Heart right ventricle (tissue), 16 donors: ENCODE results near the gene EDEM2. TPM values are rescaled to one million over a fixed set of nuclear protein-coding genes. Genes with fewer than 3 reads are reported as not detected.
"Not testable (repeated sequence)": the region's sequence is repeated elsewhere in the genome, so short reads cannot be mapped to it uniquely, and the experiment has no call there.

ENCODE experiments used
- ATAC-seq, 8 donors: fragments of 200-7000 bp; cut with Tn5 transposase; one replicate each; pipeline ENCODE4 v1.9.1; 2020; ENCODE audit warnings: mild to moderate bottlenecking in 8 of 8, moderate library complexity in 8 of 8, moderate number of reproducible peaks in 1 of 8
- DNase-seq, 2 donors: peaks; one replicate each; pipeline ENCODE4 v3.0.0-alpha.2; 2020
- H3K27ac ChIP-seq, 10 donors: fragments of 200-600 bp; sonication (generic) in 2 of 10; one replicate each; pipeline versions ENCODE4 v1.5.0 to v1.8.0; 2020 to 2022; ENCODE audit warnings: mild to moderate bottlenecking in 3 of 10
- H3K27me3 ChIP-seq, 7 donors: fragments of 200-600 bp; one replicate each; pipeline ENCODE4 v1.8.0; 2021 to 2022; ENCODE audit warnings: mild to moderate bottlenecking in 2 of 7
- H3K36me3 ChIP-seq, 9 donors: fragments of 200-600 bp; sonication (generic) in 1 of 9; one replicate each; pipeline versions ENCODE4 v1.5.0 to v1.8.0; 2020 to 2022; ENCODE audit warnings: mild to moderate bottlenecking in 2 of 9
- H3K4me1 ChIP-seq, 9 donors: fragments of 200-600 bp; sonication (generic) in 1 of 9; one replicate each; pipeline versions ENCODE4 v1.5.0 to v1.8.0; 2020 to 2022; ENCODE audit warnings: mild to moderate bottlenecking in 4 of 9
- H3K4me3 ChIP-seq, 10 donors: fragments of 200-600 bp; sonication (generic) in 2 of 10; one replicate each; pipeline versions ENCODE4 v1.5.0 to v1.8.0; 2020 to 2022; ENCODE audit warnings: mild to moderate bottlenecking in 7 of 10, moderate library complexity in 2 of 10
- H3K9me3 ChIP-seq, 11 donors: fragments of 200-600 bp in 10 of 11; sonication (generic) in 2 of 11; one replicate each; pipeline versions ENCODE4 v1.5.0 to v1.8.0; 2013 to 2022; ENCODE audit warnings: mild to moderate bottlenecking in 2 of 11, control low read depth in 1 of 11, moderate library complexity in 1 of 11
- WGBS, 2 donors: extraction: QIAGEN DNeasy Blood & Tissue Kit; methylation state at CpG; one replicate each; pipeline ENCODE4 v1.1.7; 2013; ENCODE audit warnings: inconsistent platforms in 1 of 2; 5-methylcytosine and 5-hydroxymethylcytosine counted together
- intact Hi-C, 10 donors: fragments of 100-400 bp; cut with DNase I; formaldehyde crosslinking; loops; one replicate each; pipeline versions ENCODE4 v1.11.1 to v1.14.2; 2022
- polyA plus RNA-seq, 2 donors: library from polyadenylated mRNA; stranded (reverse); fragments of 200-250 nt; gene quantifications; one replicate each; pipeline ENCODE4 v1.2.3, GENCODE V29; 2013
- total RNA-seq, 10 donors: library from RNA; stranded (reverse); fragmentation: NEBNext Ultra II Directional in 3 of 10; extraction: Animal tissue kit (Norgen Biotek cat#: 25700) in 3 of 10; gene quantifications; one replicate each; pipeline versions ENCODE4 v1.2.1 to v1.2.4, GENCODE V29; 2021 to 2023
- TF ChIP-seq, protein P1 (sequence below), 9 donors: fragments of 200-600 bp; sonication (generic) in 2 of 9; IDR thresholded peaks; one replicate each; pipeline versions ENCODE4 v1.5.0 to v1.8.0; 2021 to 2022; ENCODE audit warnings: antibody characterized with exemption in 9 of 9, mild to moderate bottlenecking in 5 of 9, moderate library complexity in 1 of 9
- donor health status: Arrhythmogenic right ventricular cardiomyopathy.
- donor health status: ischemic (EF 13 %, LVEDD 7.1; RV severe dilation, severe dysfunction).
- donor health status: healthy with polysubstance abuse.
- donor health status: DM: no; HTN: yes; CAD: no.
- donor health status: DM: no; HTN: no; CAD: no.
- donor health status: ischemic (EF 25% LVEDD 6.9; RV normal size, moderate dysfunction).
- donor health status: ischemic (EF 25% LVEDD 5.7; RV mildly dilated, moderate dysfunction).
- donor health status: healthy.
- donor health status: DM: yes; HTN: yes; CAD: no.
- donor health status: Ischemic cardiomyopathy.
- donor health status: ischemic (EF 35%, LVEDD 5.7; RV mildly dilated, moderate dysfunction).
- donor health status: nonischemic (EF 11% LVEDD 7.7; RV severe dilation, severe dysfunction).
- donor health status: DM: yes; HTN: yes; CAD: no.
- donor health status: PGD.
- donor health status: ischemic (EF 29% LVEDD 5.4; RV normal size, mild dysfunction).
- donor health status: nonischemic (EF 23%, LVEDD 6.1; RV moderate dilation, normal function).

EDEM2 gene
- total and polyA plus RNA-seq, 12 donors = 6.4 to 26.1 (median 11.0) TPM

DNA sequence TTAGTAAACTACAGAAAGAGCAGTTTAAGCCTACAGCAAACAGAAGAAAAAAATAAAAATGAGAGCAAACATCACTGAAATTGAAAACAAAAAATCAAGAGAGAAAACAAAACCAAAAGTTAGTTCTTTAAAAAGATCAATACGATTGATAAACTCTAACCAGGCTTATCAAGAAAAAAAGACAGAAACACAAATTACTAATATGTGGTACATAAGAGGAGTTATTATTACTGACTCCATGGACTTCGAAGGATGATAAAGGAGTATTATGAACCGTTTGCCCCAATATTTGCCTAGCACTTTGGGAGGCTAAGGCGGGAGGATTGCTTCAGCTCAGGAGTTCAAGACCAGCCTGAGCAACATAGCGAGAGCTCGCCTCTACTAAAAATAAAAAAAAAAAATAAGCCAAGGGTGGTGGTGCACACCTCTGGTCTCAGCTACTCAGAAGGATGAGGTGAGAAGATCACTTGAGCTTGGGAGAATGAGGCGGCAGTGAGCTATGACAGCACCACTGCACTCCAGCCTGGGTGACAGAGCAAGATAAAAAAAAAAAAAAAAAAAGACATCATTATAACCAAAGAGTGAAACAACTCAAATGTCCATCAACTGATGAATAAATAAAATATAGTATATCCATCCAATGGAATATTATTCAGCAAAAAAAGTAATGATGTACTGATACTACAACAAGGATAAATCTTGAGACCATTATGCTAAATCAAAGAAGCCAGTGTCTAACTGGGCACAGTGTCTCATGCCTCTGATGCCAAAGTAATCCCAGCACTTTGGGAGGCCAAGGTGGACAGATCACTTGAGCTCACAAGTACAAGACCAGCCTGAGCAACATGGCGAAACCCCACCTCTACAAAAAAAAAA is 67.4 kb downstream of the EDEM2 start:
- DNase-seq = no peak
- WGBS, 2 donors = 87 to 88% methylated on average over 8 of the region's 8 CpGs
- peak in 2 of 8 donors; percentile 30 to 52 for ATAC-seq
- Histone ChIP-seq H3K27ac (no peak overlapping the region), H3K9me3 (no peaks in the 10 kb centered on the region), H3K4me3 (peak overlapping the region in 1 of 10 donors; percentile 7), H3K36me3 (peaks cover 0 to 47% (median 14%) of the 10 kb centered on the region in 9 donors), H3K4me1 (peaks cover 0 to 50% (median 38%) of the 10 kb centered on the region in 9 donors), H3K27me3 (no peaks in the 10 kb centered on the region)
- TF ChIP-seq, protein P1, sequence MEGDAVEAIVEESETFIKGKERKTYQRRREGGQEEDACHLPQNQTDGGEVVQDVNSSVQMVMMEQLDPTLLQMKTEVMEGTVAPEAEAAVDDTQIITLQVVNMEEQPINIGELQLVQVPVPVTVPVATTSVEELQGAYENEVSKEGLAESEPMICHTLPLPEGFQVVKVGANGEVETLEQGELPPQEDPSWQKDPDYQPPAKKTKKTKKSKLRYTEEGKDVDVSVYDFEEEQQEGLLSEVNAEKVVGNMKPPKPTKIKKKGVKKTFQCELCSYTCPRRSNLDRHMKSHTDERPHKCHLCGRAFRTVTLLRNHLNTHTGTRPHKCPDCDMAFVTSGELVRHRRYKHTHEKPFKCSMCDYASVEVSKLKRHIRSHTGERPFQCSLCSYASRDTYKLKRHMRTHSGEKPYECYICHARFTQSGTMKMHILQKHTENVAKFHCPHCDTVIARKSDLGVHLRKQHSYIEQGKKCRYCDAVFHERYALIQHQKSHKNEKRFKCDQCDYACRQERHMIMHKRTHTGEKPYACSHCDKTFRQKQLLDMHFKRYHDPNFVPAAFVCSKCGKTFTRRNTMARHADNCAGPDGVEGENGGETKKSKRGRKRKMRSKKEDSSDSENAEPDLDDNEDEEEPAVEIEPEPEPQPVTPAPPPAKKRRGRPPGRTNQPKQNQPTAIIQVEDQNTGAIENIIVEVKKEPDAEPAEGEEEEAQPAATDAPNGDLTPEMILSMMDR (IDR thresholded peaks at IDR 0.05) = no peak
- intact Hi-C loops = loop anchor here in 1 of 10 donors (10.0 kb wide), 1 partner anchor 55 kb away; no protein-coding TSS in a partner anchor

DNA sequence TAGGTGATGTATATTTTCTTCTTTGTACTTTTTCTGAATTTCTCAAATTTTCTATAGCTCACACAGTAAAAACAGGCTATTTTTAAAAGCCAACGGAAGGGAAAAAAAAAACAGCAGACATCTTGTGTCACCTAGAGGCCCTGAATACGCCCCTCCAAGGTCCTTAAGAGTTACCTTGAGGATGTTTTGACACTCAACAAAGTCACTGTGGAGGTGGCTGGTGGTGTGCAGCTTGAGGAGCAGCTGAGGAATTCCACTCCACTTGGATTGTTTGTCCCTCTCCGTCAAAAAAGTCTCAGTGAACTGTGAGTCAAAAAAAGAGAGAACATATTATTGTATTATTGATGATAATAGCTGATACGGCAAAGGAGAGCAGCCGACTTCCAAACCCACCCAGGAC is 69.3 kb downstream of the EDEM2 start:
- no peak for DNase-seq
- 98% methylated on average over 5 of the region's 5 CpGs for WGBS, 2 donors
- Histone ChIP-seq H3K4me3 (no peak overlapping the region), H3K9me3 (peaks cover 0 to 2% (median 0%) of the 10 kb centered on the region in 11 donors), H3K27me3 (no peaks in the 10 kb centered on the region), H3K4me1 (peaks cover 0 to 39% (median 34%) of the 10 kb centered on the region in 9 donors), H3K27ac (no peak overlapping the region), H3K36me3 (peaks cover 0 to 47% (median 14%) of the 10 kb centered on the region in 9 donors)
- no peak for ATAC-seq
- intact Hi-C loops = no loop called here
- TF ChIP-seq, protein P1 (IDR thresholded peaks at IDR 0.05) = no peak

DNA sequence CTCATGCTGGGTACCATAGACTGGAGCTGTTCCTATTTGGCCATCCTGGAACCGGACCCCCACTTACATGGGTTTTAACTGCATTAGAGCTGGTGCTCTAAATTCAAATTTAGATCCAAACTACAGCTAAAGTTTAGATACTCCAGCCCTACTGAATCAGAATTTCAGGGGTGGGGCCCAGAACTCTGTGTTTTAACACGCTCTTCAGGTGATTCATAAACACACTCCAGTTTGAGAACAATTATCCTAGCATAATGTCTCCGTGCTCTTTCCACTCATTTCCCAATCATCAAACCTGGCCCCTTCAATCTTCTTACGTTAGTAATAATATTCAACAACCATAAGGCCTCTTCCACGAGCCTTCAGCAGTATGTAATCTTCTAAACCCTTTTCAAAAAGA is 69.8 kb downstream of the EDEM2 start:
- intact Hi-C loops = no loop called here

GRCh38 chr20:35071436-35072153 is 75.5 kb downstream of the EDEM2 start:
- DNase-seq, H3K9me3 ChIP-seq, intact Hi-C loops, ATAC-seq, H3K27me3 ChIP-seq, H3K4me3 ChIP-seq, H3K27ac ChIP-seq: not testable (repeated sequence)
- 93 to 97% methylated on average over 7 to 8 of the region's 8 CpGs for WGBS, 2 donors
- Histone ChIP-seq H3K36me3 (peaks cover 0 to 53% (median 0%) of the 10 kb centered on the region in 9 donors), H3K4me1 (peaks cover 0 to 20% (median 7%) of the 10 kb centered on the region in 9 donors)

More for the DNA sequence above, 69.8 kb downstream of the EDEM2 start:
- WGBS, 2 donors = 98 to 99% methylated on average over 5 of the region's 5 CpGs
- Histone ChIP-seq H3K4me3 (no peak overlapping the region), H3K9me3 (peaks cover 0 to 7% (median 0%) of the 10 kb centered on the region in 11 donors), H3K36me3 (peaks cover 0 to 47% (median 14%) of the 10 kb centered on the region in 9 donors), H3K27ac (no peak overlapping the region), H3K27me3 (no peaks in the 10 kb centered on the region), H3K4me1 (peaks cover 0 to 34% (median 28%) of the 10 kb centered on the region in 9 donors)
- ATAC-seq (no peak), DNase-seq (no peak)
- TF ChIP-seq, protein P1 (IDR thresholded peaks at IDR 0.05) = no peak
